SK-N-SH treated with all-trans-retinoic acid at 6 μM for 48 hours (cell line): Measurements from ENCODE around the gene MAPK10.

ENCODE experiments used
- ATAC-seq: fragments of 200-7000 bp; cut with Tn5 transposase; 3 replicates; pipeline ENCODE4 v1.9.1; 2020; ENCODE audit warnings: mild to moderate bottlenecking, moderate library complexity
- ARNTL ChIP-seq: fragments of 450-650 bp; formaldehyde crosslinking; IDR thresholded peaks from 2 replicates; pipeline ENCODE4 v1.5.0; 2020; ENCODE audit warnings: low read depth, mild to moderate bottlenecking, moderate library complexity, borderline replicate concordance
- BACH2 ChIP-seq: fragments of 250-450 bp; sonication (Bioruptor Pico); IDR thresholded peaks from 2 replicates; pipeline ENCODE4 v1.9.0; 2021; ENCODE audit warnings: mild to moderate bottlenecking, borderline replicate concordance
- CSDC2 ChIP-seq: fragments of 250-450 bp; sonication (Bioruptor Pico); IDR thresholded peaks from 2 replicates; pipeline ENCODE4 v1.5.0; 2020; ENCODE audit warnings: mild to moderate bottlenecking, moderate library complexity
- ESRRG ChIP-seq: fragments of 250-450 bp; sonication (Bioruptor Pico); IDR thresholded peaks from 2 replicates; pipeline ENCODE4 v1.6.1; 2021; ENCODE audit warnings: mild to moderate bottlenecking
- GLIS3 ChIP-seq: fragments of 250-450 bp; sonication (Bioruptor Pico); IDR thresholded peaks from 2 replicates; pipeline ENCODE4 v1.5.0; 2020; ENCODE audit warnings: mild to moderate bottlenecking, moderate library complexity
- ISL1 ChIP-seq: fragments of 250-450 bp; sonication (Bioruptor Pico); IDR thresholded peaks from 2 replicates; pipeline ENCODE4 v2.1.2; 2022; ENCODE audit warnings: mild to moderate bottlenecking, moderate library complexity
- OSR1 ChIP-seq: fragments of 250-450 bp; sonication (Bioruptor Pico); IDR thresholded peaks from 2 replicates; pipeline ENCODE4 v1.8.0; 2022; ENCODE audit warnings: moderate library complexity, mild to moderate bottlenecking, inconsistent platforms
- PATZ1 ChIP-seq: fragments of 250-450 bp; sonication (Bioruptor Pico); IDR thresholded peaks from 2 replicates; pipeline ENCODE4 v1.8.0; 2020; ENCODE audit warnings: mild to moderate bottlenecking, moderate library complexity, borderline replicate concordance
- RARB ChIP-seq: fragments of 250-450 bp; sonication (Bioruptor Pico); IDR thresholded peaks from 2 replicates; pipeline ENCODE4 v1.8.0; 2021; ENCODE audit warnings: mild to moderate bottlenecking, moderate library complexity
- SNAI2 ChIP-seq: fragments of 250-450 bp; sonication (Bioruptor Pico); IDR thresholded peaks from 2 replicates; pipeline ENCODE4 v1.5.0; 2020; ENCODE audit warnings: mild to moderate bottlenecking, moderate library complexity
- TCF4 ChIP-seq: fragments of 250-450 bp; sonication (Bioruptor Pico); IDR thresholded peaks from 2 replicates; pipeline ENCODE4 v1.8.0; 2021; ENCODE audit warnings: mild to moderate bottlenecking, moderate library complexity, borderline replicate concordance
- TOX ChIP-seq: fragments of 250-450 bp; sonication (Bioruptor Pico); IDR thresholded peaks from 2 replicates; pipeline ENCODE4 v1.8.0; 2021; ENCODE audit warnings: mild to moderate bottlenecking, moderate library complexity, borderline replicate concordance
- TSHZ2 ChIP-seq: fragments of 250-450 bp; sonication (Bioruptor Pico); IDR thresholded peaks from 2 replicates; pipeline ENCODE4 v1.5.0; 2020; ENCODE audit warnings: mild to moderate bottlenecking, moderate library complexity
- ZC3H10 ChIP-seq: fragments of 250-450 bp; sonication (Bioruptor Pico); IDR thresholded peaks from 2 replicates; pipeline ENCODE4 v1.5.1; 2021; ENCODE audit warnings: mild to moderate bottlenecking, moderate library complexity
- ZFP30 ChIP-seq: fragments of 450-650 bp; formaldehyde crosslinking; IDR thresholded peaks from 2 replicates; pipeline ENCODE4 v1.5.0; 2022; ENCODE audit warnings: mild to moderate bottlenecking, moderate library complexity
- ZNF70 ChIP-seq: fragments of 450-650 bp; formaldehyde crosslinking; IDR thresholded peaks from 2 replicates; pipeline ENCODE4 v1.5.0; 2020; ENCODE audit warnings: mild to moderate bottlenecking, moderate library complexity
- TF ChIP-seq, protein P1 (sequence below): fragments of 250-450 bp; sonication (Bioruptor Pico); IDR thresholded peaks from 2 replicates; pipeline ENCODE4 v1.8.0; 2021; ENCODE audit warnings: low read depth, mild to moderate bottlenecking, moderate library complexity, borderline replicate concordance
- TF ChIP-seq, protein P2 (sequence below): fragments of 250-450 bp; sonication (Bioruptor Pico); IDR thresholded peaks from 2 replicates; pipeline ENCODE4 v1.5.1; 2021; ENCODE audit warnings: mild to moderate bottlenecking, moderate library complexity

MAPK10 gene

GRCh38 chr4:86358257-86358656 lies 1.6 kb downstream of the MAPK10 start:
- TF ChIP-seq ZC3H10 (CRISPR knock-in tag): no peak
- TF ChIP-seq OSR1 (CRISPR knock-in tag): no peak
- no peak for TF ChIP-seq ZFP30 (CRISPR knock-in tag)
- TF ChIP-seq CSDC2: no peak
- TF ChIP-seq RARB (CRISPR knock-in tag): no peak
- TF ChIP-seq ISL1: no peak
- TF ChIP-seq BACH2 (CRISPR knock-in tag): no peak
- no peak for TF ChIP-seq ARNTL
- no peak for TF ChIP-seq TOX (CRISPR knock-in tag)
- no peak for TF ChIP-seq SNAI2 (CRISPR knock-in tag)
- TF ChIP-seq, protein P1, sequence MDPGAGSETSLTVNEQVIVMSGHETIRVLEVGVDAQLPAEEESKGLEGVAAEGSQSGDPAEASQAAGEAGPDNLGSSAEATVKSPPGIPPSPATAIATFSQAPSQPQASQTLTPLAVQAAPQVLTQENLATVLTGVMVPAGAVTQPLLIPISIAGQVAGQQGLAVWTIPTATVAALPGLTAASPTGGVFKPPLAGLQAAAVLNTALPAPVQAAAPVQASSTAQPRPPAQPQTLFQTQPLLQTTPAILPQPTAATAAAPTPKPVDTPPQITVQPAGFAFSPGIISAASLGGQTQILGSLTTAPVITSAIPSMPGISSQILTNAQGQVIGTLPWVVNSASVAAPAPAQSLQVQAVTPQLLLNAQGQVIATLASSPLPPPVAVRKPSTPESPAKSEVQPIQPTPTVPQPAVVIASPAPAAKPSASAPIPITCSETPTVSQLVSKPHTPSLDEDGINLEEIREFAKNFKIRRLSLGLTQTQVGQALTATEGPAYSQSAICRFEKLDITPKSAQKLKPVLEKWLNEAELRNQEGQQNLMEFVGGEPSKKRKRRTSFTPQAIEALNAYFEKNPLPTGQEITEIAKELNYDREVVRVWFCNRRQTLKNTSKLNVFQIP: no peak
- no peak for TF ChIP-seq TCF4 (CRISPR knock-in tag)
- no peak for TF ChIP-seq TSHZ2
- TF ChIP-seq, all 23 proteins: peak for 0
- peak; percentile 43 for ATAC-seq

GRCh38 chr4:86357608-86358007 lies 2.2 kb downstream of the MAPK10 start:
- no peak for ATAC-seq
- TF ChIP-seq PATZ1 (CRISPR knock-in tag) (no peak), ARNTL (no peak), CSDC2 (no peak), TSHZ2 (no peak), ZFP30 (CRISPR knock-in tag) (no peak), ZNF70 (CRISPR knock-in tag) (no peak), GLIS3 (no peak), ISL1 (no peak), TCF4 (CRISPR knock-in tag) (no peak)
- TF ChIP-seq, protein P2, sequence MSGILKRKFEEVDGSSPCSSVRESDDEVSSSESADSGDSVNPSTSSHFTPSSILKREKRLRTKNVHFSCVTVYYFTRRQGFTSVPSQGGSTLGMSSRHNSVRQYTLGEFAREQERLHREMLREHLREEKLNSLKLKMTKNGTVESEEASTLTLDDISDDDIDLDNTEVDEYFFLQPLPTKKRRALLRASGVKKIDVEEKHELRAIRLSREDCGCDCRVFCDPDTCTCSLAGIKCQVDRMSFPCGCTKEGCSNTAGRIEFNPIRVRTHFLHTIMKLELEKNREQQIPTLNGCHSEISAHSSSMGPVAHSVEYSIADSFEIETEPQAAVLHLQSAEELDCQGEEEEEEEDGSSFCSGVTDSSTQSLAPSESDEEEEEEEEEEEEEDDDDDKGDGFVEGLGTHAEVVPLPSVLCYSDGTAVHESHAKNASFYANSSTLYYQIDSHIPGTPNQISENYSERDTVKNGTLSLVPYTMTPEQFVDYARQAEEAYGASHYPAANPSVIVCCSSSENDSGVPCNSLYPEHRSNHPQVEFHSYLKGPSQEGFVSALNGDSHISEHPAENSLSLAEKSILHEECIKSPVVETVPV (CRISPR knock-in tag): no peak

DNA sequence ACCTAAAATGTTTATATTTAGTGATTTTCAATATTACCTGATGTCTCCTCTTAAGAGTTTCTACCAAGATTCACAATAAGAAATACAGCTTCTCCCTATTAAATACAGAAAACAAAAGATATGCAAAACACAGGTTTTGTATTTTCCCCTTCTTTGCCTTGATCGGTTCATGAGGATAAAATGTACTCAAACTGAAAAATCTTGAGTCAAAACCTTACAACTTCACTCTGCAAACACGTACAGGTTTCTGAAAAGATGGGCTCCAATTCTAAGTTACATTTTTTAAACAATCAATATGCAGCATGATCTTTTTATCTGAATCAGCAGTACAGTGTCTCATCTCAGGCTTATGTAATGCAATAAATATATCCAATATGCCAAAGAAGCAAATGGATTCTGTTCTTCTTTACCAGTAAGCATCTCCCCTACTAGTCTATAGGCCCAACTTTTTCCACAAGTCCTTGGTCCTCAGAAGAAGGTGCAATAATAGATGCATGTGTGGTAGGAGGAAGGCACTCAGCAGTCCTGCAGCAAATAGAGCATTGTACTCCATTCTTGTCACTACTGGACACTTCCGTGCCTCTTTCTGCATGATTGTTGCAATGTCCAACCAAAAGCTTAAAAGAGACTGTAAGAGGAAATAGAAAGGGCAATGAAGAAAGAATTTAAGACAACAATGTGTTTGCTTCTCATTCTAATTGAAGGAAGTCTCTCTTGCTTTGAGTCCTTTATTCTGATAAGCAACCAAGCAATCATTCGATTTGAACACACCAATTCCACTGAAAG lies 3.2 kb downstream of the MAPK10 start:
- TF ChIP-seq ESRRG (no peak), TOX (CRISPR knock-in tag) (no peak)
- no peak for ATAC-seq
